Astrocyte of the spinal cord (primary cell): Measurements from ENCODE around the gene KMT2A.
A peak's percentile ranks its signal among the peaks of the same experiment; 100 is the strongest.

Experiments used
- DNase-seq: peaks from one replicate; pipeline ENCODE4 v3.0.0; 2011; ENCODE audit warnings: low read depth, low spot score
- H3K4me3 ChIP-seq: 2 replicates; pipeline ENCODE4 v1.5.1; 2011; ENCODE audit warnings: low read depth, mild to moderate bottlenecking, low read length, moderate library complexity
- CTCF ChIP-seq: IDR thresholded peaks from 2 replicates; pipeline ENCODE4 v1.5.1; 2012; ENCODE audit warnings: low read depth, mild to moderate bottlenecking, low read length, inconsistent platforms
- in situ Hi-C: cut with HindIII; loops from 2 replicates; pipeline ENCODE4 v1.10.0; 2017; ENCODE audit warnings: low sequenced_read_pairs

KMT2A gene

GRCh38 chr11:118435290-118435892, 901 bp upstream of the KMT2A start:
- no peak for TF ChIP-seq CTCF
- DNase-seq: peak; percentile 52
- in situ Hi-C loops: no loop called here
- H3K4me3 ChIP-seq: peak overlapping the region; percentile 64

- no peak for TF ChIP-seq CTCF
- in situ Hi-C loops: no loop called here
- DNase-seq: no peak
Measured at GRCh38 chr11:118436639-118437207, 431 bp downstream of the KMT2A start.

GRCh38 chr11:118437208-118438125, 1.2 kb downstream of the KMT2A start:
- DNase-seq: peak; percentile 23
- no peak for TF ChIP-seq CTCF
- in situ Hi-C loops: no loop called here
- H3K4me3 ChIP-seq: peak overlapping the region; percentile 90

More at GRCh38 chr11:118436639-118437207, 431 bp downstream of the KMT2A start:
- H3K4me3 ChIP-seq: peak overlapping the region; percentile 90

- H3K4me3 ChIP-seq: peak overlapping the region; percentile 90
- no peak for TF ChIP-seq CTCF
- peak; percentile 80 for DNase-seq
- in situ Hi-C loops: no loop called here
Measured at GRCh38 chr11:118438314-118438931, 2.1 kb downstream of the KMT2A start.

GRCh38 chr11:118439646-118440045, 3.4 kb downstream of the KMT2A start:
- DNase-seq: no peak
- H3K4me3 ChIP-seq: no peak overlapping the region
- in situ Hi-C loops: no loop called here
- TF ChIP-seq CTCF: no peak

- in situ Hi-C loops: no loop called here
Measured at GRCh38 chr11:118441770-118442275, 5.5 kb downstream of the KMT2A start.

More at GRCh38 chr11:118441770-118442275, 5.5 kb downstream of the KMT2A start:
- TF ChIP-seq CTCF: no peak
- H3K4me3 ChIP-seq: no peak overlapping the region
- DNase-seq: no peak
